GM11168 (cell line): Measurements from ENCODE around the gene WDR38.

Source experiments
- in situ Hi-C: fragments of 300-500 bp; cut with MboI; formaldehyde crosslinking; loops from one replicate; pipeline ENCODE4 v1.12.0; 2022; ENCODE audit warnings: low sequenced_read_pairs; ENCODE audit not compliant: unreplicated experiment

The WDR38 gene

DNA sequence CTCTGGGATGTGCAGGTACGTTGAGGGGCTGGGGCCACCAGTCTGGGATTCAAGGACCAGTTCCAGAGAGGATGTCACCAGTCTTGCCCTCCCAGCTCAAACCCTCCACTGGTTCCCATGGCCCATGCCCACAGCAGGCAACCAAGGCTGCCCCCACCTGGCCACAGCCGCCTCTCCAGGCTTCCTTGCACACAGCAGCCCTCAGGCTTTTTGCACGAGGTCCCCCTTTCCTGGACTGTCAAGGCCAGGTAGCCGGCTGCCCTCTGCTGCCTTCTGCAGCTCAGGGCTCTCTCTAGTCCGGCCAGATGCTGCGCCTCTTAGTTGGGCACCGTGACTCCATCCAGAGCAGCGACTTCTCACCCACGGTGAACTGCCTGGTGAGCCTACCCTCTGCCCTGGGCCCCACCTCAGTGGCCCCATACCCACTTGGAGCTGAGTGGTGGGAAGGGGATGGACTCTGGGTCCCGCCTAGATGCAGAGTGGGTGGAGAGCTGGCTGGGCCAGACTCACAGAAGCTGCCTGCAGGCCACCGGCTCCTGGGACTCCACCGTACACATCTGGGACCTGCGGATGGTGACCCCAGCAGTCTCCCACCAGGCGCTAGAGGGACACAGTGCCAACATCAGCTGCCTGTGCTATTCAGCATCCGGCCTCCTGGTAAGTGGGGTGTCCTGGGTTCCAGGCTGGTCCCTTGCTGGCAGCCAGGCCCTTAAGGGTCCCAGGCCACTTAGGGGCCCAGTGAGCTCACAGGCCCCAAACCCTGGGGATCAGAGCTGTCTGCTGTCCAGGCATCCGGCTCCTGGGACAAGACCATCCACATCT is 2.9 kb downstream of the WDR38 start:
- in situ Hi-C loops: no loop called here

DNA sequence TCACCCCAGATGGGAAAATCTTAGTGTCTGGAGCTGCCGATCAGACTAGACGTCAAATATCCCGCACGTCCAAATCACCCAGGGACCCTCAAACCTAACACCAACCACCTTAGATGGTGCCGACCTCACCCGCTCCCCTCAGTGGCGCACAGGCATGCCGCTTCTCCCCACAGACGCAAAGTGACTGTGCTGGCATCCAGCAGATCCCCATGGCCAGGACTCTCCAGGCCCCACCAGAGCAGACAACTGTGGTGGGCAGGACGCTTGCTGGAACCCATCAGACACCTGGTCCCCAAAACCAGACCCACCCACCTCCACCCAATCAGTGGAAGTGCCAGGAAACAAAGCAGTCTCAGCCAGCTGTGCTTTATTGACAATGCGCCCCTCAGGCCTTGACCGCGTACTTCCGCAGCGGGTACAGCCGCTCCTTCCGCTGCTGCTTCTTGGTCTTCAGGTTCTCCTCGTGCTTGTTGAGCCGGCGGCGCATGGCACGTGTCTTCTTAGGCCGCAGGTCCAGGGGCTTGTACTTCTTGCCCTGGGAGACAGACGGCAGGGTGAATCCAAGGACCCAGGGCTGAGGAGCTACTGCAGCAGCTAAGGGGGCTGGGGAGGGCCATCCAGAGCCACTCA is 4.4 kb downstream of the WDR38 start:
- in situ Hi-C loops: no loop called here

DNA sequence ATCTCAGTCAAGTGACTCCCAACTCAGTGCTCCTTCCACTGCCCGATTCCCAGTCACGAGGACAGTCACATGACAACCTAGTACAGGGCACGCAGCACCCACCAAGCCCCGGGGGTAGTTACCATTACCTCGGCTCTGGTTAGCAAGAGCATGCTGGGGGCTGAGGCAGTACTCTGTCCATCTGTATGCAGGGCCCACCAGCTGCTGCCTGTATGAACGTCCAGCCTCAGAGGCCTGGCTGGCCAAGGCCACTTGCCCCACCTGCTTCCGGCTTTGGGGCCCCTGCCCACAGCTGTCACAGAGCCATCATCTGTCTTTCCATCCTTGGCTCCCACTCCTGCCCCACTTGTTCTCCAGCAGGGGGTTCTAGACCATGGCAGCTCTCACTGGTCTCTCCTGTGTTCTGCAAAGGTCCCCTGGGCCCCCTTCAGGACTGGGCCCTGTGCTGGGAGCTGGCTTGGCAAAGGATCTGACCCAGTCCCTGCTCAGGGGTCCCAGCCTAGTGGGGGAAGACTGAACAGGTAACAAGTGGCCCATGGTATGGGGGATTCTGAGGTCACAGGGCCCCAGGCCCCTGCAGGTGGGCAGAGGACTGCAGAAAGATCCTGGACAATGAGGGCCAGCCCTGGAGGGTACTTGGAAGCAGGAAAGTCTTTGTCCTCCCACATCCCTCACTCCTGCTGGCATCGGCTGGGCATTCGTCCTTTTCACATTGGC is 5.2 kb downstream of the WDR38 start:
- in situ Hi-C loops: no loop called here

GRCh38 chr9:124859803-124860581 is 6.7 kb downstream of the WDR38 start:
- in situ Hi-C loops: no loop called here

DNA sequence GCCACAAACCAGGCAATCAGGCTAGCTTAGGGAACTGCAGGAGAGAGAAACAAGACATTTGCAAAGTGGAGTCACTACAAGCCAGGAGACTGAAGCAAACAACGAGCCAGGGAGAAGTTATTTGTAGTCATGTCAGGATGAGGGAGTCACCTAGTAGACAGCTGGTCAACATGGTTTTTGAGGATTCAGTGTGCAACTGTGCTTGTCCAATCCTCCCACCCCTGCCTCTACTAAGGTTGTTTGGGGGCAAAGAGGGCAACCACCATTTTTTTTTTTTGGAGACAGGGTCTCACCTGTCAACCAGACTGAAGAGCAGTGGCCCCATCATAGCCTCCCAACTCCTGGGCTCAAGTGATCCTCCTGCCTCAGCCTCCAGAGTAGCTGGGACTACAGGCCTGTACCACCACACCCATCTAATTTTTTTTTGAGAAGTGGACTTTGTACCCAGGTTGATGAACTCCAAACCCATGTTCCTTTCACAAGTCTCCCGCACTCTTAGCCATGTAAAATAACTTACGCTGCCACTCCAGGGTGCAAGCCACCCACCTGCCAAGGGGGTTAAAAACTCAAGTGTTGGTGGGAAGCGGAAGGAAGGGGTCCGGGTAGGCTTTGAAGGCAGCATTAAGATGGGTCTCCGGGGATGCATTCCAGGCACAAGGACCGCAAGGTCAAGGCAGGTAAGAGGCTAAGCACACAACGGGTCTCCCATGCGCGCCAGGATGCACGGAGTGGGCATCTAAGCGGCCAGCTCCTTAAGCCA is 7.5 kb downstream of the WDR38 start:
- in situ Hi-C loops: no loop called here

DNA sequence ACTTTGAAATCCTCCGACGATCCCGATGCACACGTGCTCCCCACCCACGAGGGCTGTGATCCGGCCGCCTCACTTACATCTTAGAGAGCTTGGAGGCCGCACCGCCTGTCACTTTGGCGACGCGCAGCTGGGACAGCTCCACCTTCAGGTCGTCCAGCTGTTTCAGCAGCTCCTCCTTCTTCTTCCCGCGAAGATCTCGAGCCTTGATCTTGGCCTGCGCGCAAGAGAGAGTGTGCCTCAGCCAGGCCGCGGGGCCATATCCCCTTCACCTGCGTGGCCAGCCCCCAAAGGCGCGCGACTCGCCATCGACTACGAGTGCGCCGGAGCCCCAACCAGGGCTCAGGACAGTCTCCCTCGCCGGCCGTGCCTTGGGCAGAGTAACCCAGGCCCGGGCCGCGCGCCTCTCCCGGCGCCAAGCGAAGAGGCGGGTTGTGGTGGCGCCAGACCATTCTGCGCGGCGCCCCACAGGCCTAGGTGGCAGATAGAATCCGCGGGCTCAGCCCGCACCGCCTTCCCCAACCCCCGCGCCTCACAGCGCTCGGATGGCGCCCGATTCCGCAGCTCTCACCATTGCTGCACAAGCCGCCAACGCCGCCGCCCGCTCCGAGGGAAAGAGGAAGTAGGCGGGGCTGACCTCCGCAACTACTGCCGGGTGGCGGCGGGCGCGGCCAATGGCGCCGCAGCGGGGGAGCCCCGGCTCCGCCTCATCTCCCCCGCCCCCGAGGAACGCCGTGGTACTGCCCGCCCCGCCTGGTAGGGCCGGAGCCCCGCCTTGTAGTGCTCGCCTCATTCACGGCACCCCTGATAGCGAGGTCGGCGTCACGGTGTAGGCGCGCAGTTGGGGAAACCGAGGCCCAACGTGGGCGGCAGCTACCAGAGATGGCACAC is 8.3 kb downstream of the WDR38 start, which contains the start of the genes ARPC5L and RPL35:
ARPC5L (plus strand) TSS at position 789 of the 888 bp plus-strand sequence. CDS start 7,161 bp downstream, outside the sequence.
RPL35 (minus strand) TSS at position 616 of the 888 bp plus-strand sequence; CDS start at position 571, 45 bp downstream.
- in situ Hi-C loops: no loop called here

DNA sequence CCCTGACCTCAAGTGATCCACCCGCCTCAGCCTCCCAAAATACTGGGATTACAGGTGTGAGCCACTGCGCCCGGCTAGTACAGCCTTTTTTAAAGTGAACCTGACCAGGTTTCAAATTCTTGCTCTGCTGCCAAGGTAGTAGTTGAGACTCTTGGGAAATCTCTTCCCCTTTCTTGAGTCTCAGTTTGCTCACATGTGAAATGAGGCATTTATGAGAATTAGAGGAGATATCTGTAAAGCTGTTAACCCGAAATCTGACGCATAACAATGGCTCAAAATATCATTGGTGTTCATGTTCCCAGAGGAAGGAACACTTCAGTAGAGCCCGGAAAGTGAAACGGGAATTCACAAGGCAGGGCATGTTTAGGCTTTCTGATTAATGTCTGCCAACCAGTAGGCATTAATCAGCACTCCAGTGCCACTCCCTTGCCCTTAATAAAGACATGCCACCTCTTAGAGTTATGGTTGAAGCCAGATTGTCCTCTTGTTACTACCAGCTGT is 10.2 kb downstream of the WDR38 start:
- in situ Hi-C loops: no loop called here

- in situ Hi-C loops: no loop called here
Observed at GRCh38 chr9:124868511-124869465, 15.5 kb downstream of the WDR38 start.

GRCh38 chr9:124869466-124869985 is 16.3 kb downstream of the WDR38 start:
- in situ Hi-C loops: no loop called here

DNA sequence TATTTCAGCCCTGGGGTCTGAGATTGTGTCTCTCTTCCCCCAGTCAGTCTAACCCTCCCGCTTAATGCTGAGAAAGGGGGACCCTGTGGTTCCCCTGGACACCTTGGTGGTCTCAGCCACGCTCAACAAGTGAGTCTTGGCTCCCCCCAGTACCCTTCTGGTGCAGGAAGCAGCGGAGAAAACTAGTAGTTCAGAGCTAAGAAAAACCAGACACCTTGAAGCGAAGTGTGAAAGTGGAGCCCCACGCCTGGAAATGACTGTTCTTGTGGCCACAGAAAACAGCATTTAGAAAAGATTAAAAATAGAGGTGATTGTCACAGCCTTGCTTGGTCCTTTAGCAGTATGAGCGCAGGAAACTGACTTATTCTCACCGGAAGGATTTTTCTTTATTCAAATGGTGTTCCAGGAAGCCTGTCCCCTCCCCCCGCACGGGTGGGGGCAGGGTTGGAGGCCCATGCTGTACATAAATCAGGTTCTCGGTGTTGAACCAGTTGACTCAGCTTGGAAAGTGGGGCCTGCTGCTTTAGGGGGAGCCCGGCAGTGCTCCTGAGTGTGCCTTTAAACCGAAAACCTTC is 16.8 kb downstream of the WDR38 start:
- in situ Hi-C loops: no loop called here

DNA sequence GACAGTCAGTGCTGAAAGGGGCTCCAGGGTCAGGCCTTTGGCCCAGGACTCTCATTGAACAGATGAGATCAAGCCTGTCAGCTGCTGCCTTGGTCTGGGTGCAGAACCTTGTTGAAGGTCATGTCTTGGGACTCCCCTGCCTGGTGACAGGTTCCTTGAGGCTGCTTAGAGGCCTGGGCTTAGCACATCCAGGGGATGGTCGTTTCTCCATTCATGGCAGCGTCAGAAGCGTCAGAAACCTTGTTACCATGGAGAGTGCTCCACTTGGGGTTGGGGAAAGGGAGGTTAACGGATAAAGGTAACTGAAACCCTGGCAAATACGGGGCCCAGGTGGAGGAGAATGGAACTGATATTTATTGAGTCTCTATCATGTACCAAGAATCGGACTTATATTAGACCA is 17.5 kb downstream of the WDR38 start:
- in situ Hi-C loops: no loop called here

- in situ Hi-C loops: no loop called here
Observed at GRCh38 chr9:124871156-124871561, 17.9 kb downstream of the WDR38 start.

DNA sequence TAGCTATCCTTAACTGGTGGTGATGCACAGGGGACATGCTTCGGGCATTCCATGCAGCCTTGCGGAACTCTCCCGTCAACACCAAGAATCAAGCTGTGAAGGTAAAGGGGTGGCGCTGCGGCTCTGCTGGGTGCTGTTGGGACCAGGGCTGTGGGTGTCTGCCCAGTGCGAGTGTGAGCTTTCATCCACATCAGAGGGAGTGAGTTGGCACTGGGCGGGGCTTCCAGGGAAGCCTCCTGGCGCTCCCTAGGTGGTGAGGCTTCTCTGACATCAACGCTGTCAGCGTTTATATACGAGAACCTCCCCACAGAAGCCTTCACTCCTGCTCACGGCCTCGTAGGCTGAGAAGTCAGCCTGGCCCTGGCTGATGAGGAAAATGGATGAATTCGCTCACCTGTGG is 20.4 kb downstream of the WDR38 start:
- in situ Hi-C loops: no loop called here

DNA sequence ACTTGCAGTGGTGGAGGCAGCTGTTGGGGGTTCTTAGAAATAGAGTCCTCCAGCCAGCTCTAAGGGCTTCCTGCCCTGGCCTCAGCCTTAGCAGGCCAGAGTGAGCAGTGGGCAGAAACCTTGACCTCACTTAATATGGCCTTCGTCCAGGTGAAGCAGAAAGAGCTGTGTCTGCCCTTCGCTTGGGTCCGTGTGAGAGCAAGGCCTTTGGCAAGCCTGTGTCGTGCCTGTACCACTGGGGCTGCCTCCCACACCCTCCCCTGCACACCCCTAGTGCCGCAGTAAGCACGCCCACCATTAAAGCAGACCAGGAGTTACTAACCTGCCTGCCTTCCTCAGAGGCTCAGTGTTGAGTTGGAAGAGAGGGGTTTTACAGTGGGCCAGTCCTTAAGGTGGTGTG is 22.2 kb downstream of the WDR38 start:
- in situ Hi-C loops: no loop called here

- in situ Hi-C loops: no loop called here
Observed at GRCh38 chr9:124877021-124877782, 23.9 kb downstream of the WDR38 start.

- in situ Hi-C loops: no loop called here
Observed at GRCh38 chr9:124878021-124878420, 24.8 kb downstream of the WDR38 start.
